OCI-LY7 (cell line): ENCODE measurements around the gene ORM2. TPM values are rescaled to one million over a fixed set of nuclear protein-coding genes. Genes with fewer than 3 reads are reported as not detected.

Source experiments
- BruUV-seq: library from RNA; stranded (reverse); fragments of 400-500 nt; replicated peaks from 2 replicates; lab custom pipeline; 2021; lab: Mats Ljungman, UMichigan
- CTCF ChIA-PET: fragments of 300-600 bp; sonication (Branson Sonifier 250); formaldehyde crosslinking; loops from one replicate; lab custom pipeline; 2022; ENCODE audit warnings: antibody characterized with exemption; ENCODE audit not compliant: unreplicated experiment; lab: Charles Lee
- POLR2A ChIA-PET: fragments of 300-600 bp; sonication (Branson Sonifier 250); formaldehyde crosslinking; loops from one replicate; lab custom pipeline; 2022; ENCODE audit warnings: antibody characterized with exemption; lab: Charles Lee
- DNase-seq: peaks from one replicate; pipeline ENCODE4 v3.0.0-alpha.2; 2015; ENCODE audit warnings: low spot score
- H2AFZ ChIP-seq: fragments of 200-600 bp; sonication (generic), shearing (Covaris generic); 2 replicates; pipeline ENCODE4 v1.6.1; 2014; ENCODE audit warnings: mild to moderate bottlenecking, antibody characterized with exemption, low read length, moderate library complexity
- H3K27ac ChIP-seq: fragments of 200-600 bp; sonication (generic); 2 replicates; pipeline ENCODE4 v1.5.1; 2014; ENCODE audit warnings: mixed run types, low read depth, mild to moderate bottlenecking, moderate library complexity, low read length, inconsistent platforms; ENCODE audit not compliant: poor library complexity, severe bottlenecking
- H3K36me3 ChIP-seq: fragments of 200-600 bp; sonication (generic); 2 replicates; pipeline ENCODE4 v1.6.1; 2014; ENCODE audit warnings: mild to moderate bottlenecking, antibody characterized with exemption, low read length, moderate library complexity, mixed read lengths; ENCODE audit not compliant: insufficient read depth
- H3K4me1 ChIP-seq: fragments of 200-600 bp; sonication (generic); 2 replicates; pipeline ENCODE4 v1.5.1; 2014; ENCODE audit warnings: mild to moderate bottlenecking, low read length; ENCODE audit not compliant: insufficient read depth, poor library complexity, severe bottlenecking
- H3K4me2 ChIP-seq: fragments of 200-600 bp; sonication (generic); 2 replicates; pipeline ENCODE4 v1.6.1; 2014; ENCODE audit warnings: mild to moderate bottlenecking, low read length
- H3K4me3 ChIP-seq: fragments of 200-600 bp; sonication (generic); 2 replicates; pipeline ENCODE4 v1.5.1; 2014; ENCODE audit warnings: mild to moderate bottlenecking, low read depth, low read length; ENCODE audit not compliant: poor library complexity, severe bottlenecking
- H3K79me2 ChIP-seq: fragments of 200-600 bp; sonication (generic); 2 replicates; pipeline ENCODE4 v1.6.1; 2016; ENCODE audit warnings: low read depth, mild to moderate bottlenecking, low read length, moderate library complexity, mixed read lengths; ENCODE audit not compliant: insufficient read depth
- H3K9me2 ChIP-seq: fragments of 200-600 bp; sonication (generic); 2 replicates; pipeline ENCODE4 v1.6.1; 2016; ENCODE audit warnings: mild to moderate bottlenecking, low read length, mixed read lengths; ENCODE audit not compliant: insufficient read depth
- H3K9me3 ChIP-seq: fragments of 200-600 bp; sonication (generic); 2 replicates; pipeline ENCODE4 v1.6.1; 2014; ENCODE audit warnings: mild to moderate bottlenecking, mixed run types, low read length, mixed read lengths
- H4K20me1 ChIP-seq: fragments of 200-600 bp; sonication (generic); 2 replicates; pipeline ENCODE4 v1.6.1; 2014; ENCODE audit warnings: mild to moderate bottlenecking, antibody characterized with exemption, low read length, moderate library complexity, mixed read lengths; ENCODE audit not compliant: insufficient read depth
- EZH2phosphoT487 ChIP-seq: fragments of 200-600 bp; sonication (generic); IDR thresholded peaks from 2 replicates; pipeline ENCODE4 v1.6.1; 2018; ENCODE audit warnings: low read depth, borderline replicate concordance, mild to moderate bottlenecking, mixed run types, antibody characterized with exemption, low read length, moderate library complexity, mixed read lengths
- intact Hi-C: fragments of 100-400 bp; cut with micrococcal nuclease; formaldehyde crosslinking; loops from one replicate; pipeline ENCODE4 v1.10.0; 2022; ENCODE audit not compliant: unreplicated experiment
- total RNA-seq, 2 experiments: library from RNA; depleted of rRNA in 1 of 2; stranded (reverse); fragments of >200 nt in 1 of 2; shearing (Covaris generic) in 1 of 2; gene quantifications; 2 replicates each; pipeline ENCODE4 v1.2.3, GENCODE V29; 2014 to 2022
- TF ChIP-seq, protein P1 (sequence below): fragments of 200-600 bp; sonication (generic); conservative IDR thresholded peaks from 2 replicates; pipeline ENCODE4 v1.5.1; 2014; ENCODE audit warnings: mild to moderate bottlenecking, antibody characterized with exemption, low read length, moderate library complexity, mixed read lengths

Gene ORM2
- total RNA-seq, 2 experiments from 2014 or later: not detected

DNA sequence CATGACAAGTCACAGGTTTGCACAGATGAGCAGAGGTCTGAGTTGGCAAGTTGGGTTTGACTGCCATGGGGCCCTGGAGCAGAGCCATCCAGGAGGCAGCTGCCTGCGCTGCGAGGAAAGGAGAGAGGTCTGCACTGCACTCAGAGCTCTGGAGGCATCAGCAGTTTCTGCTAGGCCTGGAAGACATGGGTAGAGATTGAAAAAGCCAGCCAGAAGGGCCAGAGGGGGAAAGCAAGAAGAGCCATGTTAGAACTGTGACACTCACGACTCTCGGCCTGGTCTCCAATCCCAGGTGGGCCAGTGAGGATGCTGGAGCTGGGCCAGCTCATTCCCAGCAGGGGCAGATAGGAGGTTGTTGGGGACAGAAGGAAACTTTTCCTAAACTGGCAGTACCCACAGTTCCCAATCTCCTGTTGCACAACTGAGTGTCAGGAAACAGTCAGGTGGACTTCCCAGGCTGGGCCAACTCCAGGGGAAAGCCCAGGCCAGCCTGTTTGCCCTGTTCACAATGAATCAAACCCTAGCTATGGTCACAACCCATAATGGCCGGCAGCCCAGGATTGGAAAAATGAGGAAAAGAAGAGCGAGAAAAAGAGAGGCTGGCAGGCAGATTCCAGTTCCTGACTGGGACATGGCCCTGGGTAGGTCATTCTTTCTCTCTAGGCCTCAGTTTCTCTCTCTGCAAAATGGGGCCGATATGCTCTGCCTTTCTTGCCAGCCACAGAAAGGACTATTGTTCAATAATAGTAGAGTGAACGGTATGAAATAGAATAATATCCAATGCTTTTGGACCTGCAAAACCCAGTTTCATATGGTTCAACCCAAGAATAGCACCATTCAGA, 14.6 kb upstream of the ORM2 start:
- Histone ChIP-seq H3K79me2 (no peaks in the 10 kb centered on the region), H3K9me2 (no peaks in the 10 kb centered on the region), H3K27ac (no peak overlapping the region), H3K9me3 (no peaks in the 10 kb centered on the region), H3K4me1 (no peaks in the 10 kb centered on the region), H3K4me2 (no peak overlapping the region), H3K36me3 (no peaks in the 10 kb centered on the region), H4K20me1 (no peaks in the 10 kb centered on the region), H3K4me3 (no peak overlapping the region), H2AFZ (no peak overlapping the region)
- intact Hi-C loops: no loop called here
- BruUV-seq: no TSS peak
- ChIA-PET CTCF (interaction anchor here (0.7 kb wide), 1 partner anchor 102 kb away, joined by 3 read pairs; no protein-coding TSS in a partner anchor), POLR2A (no interaction called here)
- no peak for DNase-seq
- no peak for TF ChIP-seq EZH2phosphoT487
- TF ChIP-seq, protein P1, sequence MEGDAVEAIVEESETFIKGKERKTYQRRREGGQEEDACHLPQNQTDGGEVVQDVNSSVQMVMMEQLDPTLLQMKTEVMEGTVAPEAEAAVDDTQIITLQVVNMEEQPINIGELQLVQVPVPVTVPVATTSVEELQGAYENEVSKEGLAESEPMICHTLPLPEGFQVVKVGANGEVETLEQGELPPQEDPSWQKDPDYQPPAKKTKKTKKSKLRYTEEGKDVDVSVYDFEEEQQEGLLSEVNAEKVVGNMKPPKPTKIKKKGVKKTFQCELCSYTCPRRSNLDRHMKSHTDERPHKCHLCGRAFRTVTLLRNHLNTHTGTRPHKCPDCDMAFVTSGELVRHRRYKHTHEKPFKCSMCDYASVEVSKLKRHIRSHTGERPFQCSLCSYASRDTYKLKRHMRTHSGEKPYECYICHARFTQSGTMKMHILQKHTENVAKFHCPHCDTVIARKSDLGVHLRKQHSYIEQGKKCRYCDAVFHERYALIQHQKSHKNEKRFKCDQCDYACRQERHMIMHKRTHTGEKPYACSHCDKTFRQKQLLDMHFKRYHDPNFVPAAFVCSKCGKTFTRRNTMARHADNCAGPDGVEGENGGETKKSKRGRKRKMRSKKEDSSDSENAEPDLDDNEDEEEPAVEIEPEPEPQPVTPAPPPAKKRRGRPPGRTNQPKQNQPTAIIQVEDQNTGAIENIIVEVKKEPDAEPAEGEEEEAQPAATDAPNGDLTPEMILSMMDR: no peak

DNA sequence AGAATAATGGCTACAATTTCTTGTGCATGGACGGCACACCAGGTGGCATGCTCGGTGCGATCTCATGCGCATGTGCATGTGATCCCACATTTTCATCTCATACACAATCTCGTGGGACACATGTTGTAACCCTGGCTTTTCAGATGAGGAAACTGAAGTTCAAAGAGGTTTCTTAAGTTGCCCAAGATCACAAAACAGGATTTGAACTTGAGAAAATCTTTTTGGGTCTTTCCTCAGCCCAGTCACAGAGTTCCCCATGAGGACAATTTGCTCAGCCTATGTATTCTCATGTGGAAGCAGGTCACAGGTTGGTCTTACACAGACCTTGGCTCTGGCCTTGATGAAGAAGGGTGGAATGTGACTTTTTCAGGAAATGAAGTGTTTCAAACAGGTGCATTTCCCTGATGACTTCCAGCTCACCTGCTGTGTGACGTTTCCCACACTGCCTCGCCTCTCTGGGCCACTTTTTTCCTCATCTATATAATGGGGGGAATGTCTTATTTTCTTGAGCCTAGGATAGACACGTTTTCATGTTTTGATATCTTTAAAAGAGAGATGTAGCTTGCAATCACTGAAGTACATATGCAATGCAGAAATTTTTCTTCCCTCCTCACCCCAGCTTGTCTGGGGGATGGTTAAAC, 13.8 kb upstream of the ORM2 start:
- no TSS peak for BruUV-seq
- H2AFZ ChIP-seq: no peak overlapping the region
- intact Hi-C loops: no loop called here
- no peaks in the 10 kb centered on the region for H3K9me3 ChIP-seq
- DNase-seq: no peak
- H3K4me1 ChIP-seq: no peaks in the 10 kb centered on the region
- no peak overlapping the region for H3K4me3 ChIP-seq
- no peaks in the 10 kb centered on the region for H3K36me3 ChIP-seq
- ChIA-PET POLR2A (no interaction called here), CTCF (no interaction called here)
- H3K9me2 ChIP-seq: no peaks in the 10 kb centered on the region
- no peaks in the 10 kb centered on the region for H3K79me2 ChIP-seq
- TF ChIP-seq EZH2phosphoT487: no peak
- TF ChIP-seq, protein P1: no peak
- H3K27ac ChIP-seq: no peak overlapping the region
- H4K20me1 ChIP-seq: no peaks in the 10 kb centered on the region
- H3K4me2 ChIP-seq: no peak overlapping the region
